Raji (cell line): ENCODE measurements around the gene PMPCA.
A peak's percentile ranks its signal among the peaks of the same experiment; 100 is the strongest.

Experiments
- POLR2A ChIP-seq: IDR thresholded peaks from 2 replicates; pipeline ENCODE4 v1.6.1; 2011; ENCODE audit warnings: low read depth, low read length, control low read depth; ENCODE audit not compliant: insufficient read depth

The PMPCA gene

GRCh38 chr9:136410500-136411287 is at the start of gene PMPCA, which contains the start of gene ENTR1:
Gene PMPCA (plus strand): TSS chr9:136410658. CDS start chr9:136410669, 11 bp downstream.
Gene ENTR1 (minus strand): TSS chr9:136410614. CDS start chr9:136410397, 217 bp downstream.
- peak; percentile 96 for TF ChIP-seq POLR2A

- no peak for TF ChIP-seq POLR2A
Observed at GRCh38 chr9:136361047-136361753, 49.3 kb upstream of the PMPCA start.

- TF ChIP-seq POLR2A, result no peak
Observed at GRCh38 chr9:136361754-136362449, 48.6 kb upstream of the PMPCA start.

GRCh38 chr9:136362450-136362784 is 48.0 kb upstream of the PMPCA start:
- TF ChIP-seq POLR2A, result no peak

GRCh38 chr9:136363106-136363948 is 47.1 kb upstream of the PMPCA start, which contains the start of gene DNLZ:
Gene DNLZ (minus strand): TSS chr9:136363744. CDS start chr9:136363714, 30 bp downstream.
- peak; percentile 86 for TF ChIP-seq POLR2A

- no peak for TF ChIP-seq POLR2A
Observed at GRCh38 chr9:136363949-136364748, 46.3 kb upstream of the PMPCA start.

- peak; percentile 26; the same call in 1 of the 2 replicates for TF ChIP-seq POLR2A
Observed at GRCh38 chr9:136364942-136365774, 45.3 kb upstream of the PMPCA start.

- TF ChIP-seq POLR2A, result peak; percentile 31; the same call in 1 of the 2 replicates
Observed at GRCh38 chr9:136365775-136366222, 44.7 kb upstream of the PMPCA start.

GRCh38 chr9:136366826-136367225 is 43.6 kb upstream of the PMPCA start:
- TF ChIP-seq POLR2A, result no peak

GRCh38 chr9:136367296-136368145 is 42.9 kb upstream of the PMPCA start:
- TF ChIP-seq POLR2A, result peak; percentile 12; the same call in 1 of the 2 replicates

- TF ChIP-seq POLR2A, result no peak
Observed at GRCh38 chr9:136368190-136368589, 42.3 kb upstream of the PMPCA start.

- TF ChIP-seq POLR2A, result no peak
Observed at GRCh38 chr9:136370037-136370436, 40.4 kb upstream of the PMPCA start.
